ENCODE measurements around the gene CAPG.
A peak's percentile ranks its signal among the peaks of the same experiment; 100 is the strongest.

DNA sequence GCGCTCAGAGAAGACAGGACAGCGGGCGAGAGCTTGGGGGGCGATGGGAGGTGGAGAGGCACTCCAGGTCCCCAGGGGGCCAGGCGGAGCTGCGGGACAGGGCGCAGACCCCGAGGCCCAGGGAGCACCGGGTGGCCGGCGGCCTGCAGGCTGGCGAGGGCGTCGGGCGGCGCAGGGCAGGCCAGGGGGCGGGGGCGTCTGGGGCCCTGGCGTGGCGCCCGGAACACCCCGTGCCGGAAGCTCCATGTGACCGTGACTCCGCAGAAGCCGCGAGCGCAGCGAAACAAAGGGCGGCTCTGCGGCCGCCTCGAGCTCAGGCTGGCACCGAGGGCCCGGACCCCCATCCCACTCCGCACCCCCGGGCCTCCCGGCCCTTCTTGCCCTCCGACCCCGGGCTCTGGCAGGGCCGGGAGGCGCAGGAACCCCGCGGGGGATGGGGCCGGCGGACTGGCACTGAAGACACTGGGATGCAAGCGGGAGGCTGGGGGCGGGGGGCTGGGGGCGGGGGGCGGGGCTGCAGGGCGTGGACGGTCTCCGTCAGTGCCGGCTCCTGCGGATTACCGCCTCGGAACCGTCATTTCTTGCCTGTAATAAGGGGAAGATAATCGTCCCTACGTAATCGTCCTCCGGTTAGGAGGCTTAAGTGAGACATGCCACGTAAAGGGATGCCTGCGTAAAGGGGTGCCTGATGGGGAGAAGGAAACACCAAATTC lies 27.5 kb upstream of the CAPG start:
- TF ChIP-seq POLR2A (IDR thresholded peaks at IDR 0.05) = peak; percentile 83 to 87
- peak in 3 of 4 donors; percentile 88 to 96 (median 92) for TF ChIP-seq EP300 (IDR thresholded peaks at IDR 0.05)

Measured in sigmoid colon (tissue), 4 donors.